ENCODE measurements around the gene VWCE.
"Not testable (repeated sequence)": the region's sequence is repeated elsewhere in the genome, so short reads cannot be mapped to it uniquely, and the experiment has no call there.

GRCh38 chr11:61252332-61252731 is 42.8 kb downstream of the VWCE start:
- TF ChIP-seq ZNF384 (IDR thresholded peaks at IDR 0.05; ENCODE audit: low read depth, low read length); RAD21 (CRISPR knock-in tag; conservative IDR thresholded peaks at IDR 0.05 in 1 of 2, IDR thresholded peaks at IDR 0.05 in 1 of 2); ZNF175 (CRISPR knock-in tag; IDR thresholded peaks at IDR 0.05; ENCODE audit: low read depth); GABPB1 (CRISPR knock-in tag; IDR thresholded peaks at IDR 0.05); MTA2 (IDR thresholded peaks at IDR 0.05; ENCODE audit: low read depth); ETS1 (conservative IDR thresholded peaks at IDR 0.05; ENCODE audit: control insufficient read depth, low read depth, low read length); MAFF (IDR thresholded peaks at IDR 0.05; ENCODE audit: low read length); CTCF (IDR thresholded peaks at IDR 0.05 in 2 of 3, conservative IDR thresholded peaks at IDR 0.05 in 1 of 3; ENCODE audit: insufficient read depth in 2 of 3, low read depth in 1 of 3, low read length in 3 of 3); CHD7 (IDR thresholded peaks at IDR 0.05; ENCODE audit: low read depth, low read length); NFIC (IDR thresholded peaks at IDR 0.05); ZSCAN32 (CRISPR knock-in tag; IDR thresholded peaks at IDR 0.05); ETV6 (IDR thresholded peaks at IDR 0.05; ENCODE audit: borderline replicate concordance in 1 of 2, low read depth in 2 of 2, low read length in 1 of 2); ETV6 (CRISPR knock-in tag; IDR thresholded peaks at IDR 0.05; ENCODE audit: borderline replicate concordance); NFE2L1 (tag; IDR thresholded peaks at IDR 0.05; ENCODE audit: borderline replicate concordance, low read depth): not testable (repeated sequence)
